Epidermal melanocyte (primary cell): ENCODE results near the gene KIAA1755.

Experiments
- DNase-seq: peaks from one replicate; pipeline ENCODE4 v3.0.0; 2011; ENCODE audit warnings: low spot score; ENCODE audit not compliant: insufficient read length

Gene KIAA1755, protein sequence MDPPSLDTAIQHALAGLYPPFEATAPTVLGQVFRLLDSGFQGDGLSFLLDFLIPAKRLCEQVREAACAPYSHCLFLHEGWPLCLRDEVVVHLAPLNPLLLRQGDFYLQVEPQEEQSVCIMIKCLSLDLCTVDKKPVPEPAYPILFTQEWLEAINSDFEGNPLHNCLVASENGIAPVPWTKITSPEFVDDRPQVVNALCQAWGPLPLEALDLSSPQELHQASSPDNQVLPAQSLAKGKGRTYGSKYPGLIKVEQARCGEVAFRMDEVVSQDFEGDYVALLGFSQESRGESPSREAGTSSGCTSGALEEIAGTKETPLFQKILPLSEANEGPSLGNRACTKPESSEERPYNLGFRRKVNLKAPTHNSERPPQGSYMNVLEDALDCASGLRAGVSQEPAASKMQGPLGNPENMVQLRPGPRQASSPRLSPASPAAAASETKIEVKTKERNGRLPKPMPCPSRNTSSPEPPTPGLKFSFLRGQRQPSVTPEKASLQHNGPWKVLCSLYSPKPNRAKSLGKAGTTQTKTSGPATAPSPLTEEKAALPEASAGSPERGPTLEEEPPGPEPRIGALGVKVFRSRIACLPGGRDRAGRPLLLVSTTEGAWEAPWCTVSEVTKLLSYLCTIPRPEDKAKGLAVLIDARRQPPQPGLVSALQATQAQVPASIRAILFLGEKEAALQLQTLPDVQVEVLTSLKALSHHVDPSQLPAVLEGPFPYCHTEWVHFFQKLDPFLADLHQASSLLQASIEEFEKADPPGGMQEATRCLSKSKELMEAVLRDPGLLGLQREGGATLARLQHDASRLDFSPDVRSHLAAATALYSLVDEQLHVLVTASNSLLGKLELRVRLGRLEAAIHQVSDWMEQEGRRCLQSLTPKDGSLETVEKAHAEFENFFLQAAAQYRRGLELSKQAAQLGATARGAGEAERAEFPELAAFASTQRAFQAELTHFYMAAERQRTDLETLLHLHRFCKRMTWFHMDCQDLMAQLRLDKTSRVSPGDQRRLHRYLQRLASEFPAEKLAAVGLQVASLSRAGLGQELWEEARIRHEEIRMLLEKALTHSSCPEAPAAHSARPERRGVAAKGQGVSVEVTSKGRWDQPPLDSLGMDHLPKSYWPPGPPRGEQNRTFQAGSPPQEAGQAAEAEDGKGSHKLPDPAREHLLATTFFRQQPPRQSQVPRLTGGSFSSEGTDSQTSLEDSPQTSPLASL

DNA sequence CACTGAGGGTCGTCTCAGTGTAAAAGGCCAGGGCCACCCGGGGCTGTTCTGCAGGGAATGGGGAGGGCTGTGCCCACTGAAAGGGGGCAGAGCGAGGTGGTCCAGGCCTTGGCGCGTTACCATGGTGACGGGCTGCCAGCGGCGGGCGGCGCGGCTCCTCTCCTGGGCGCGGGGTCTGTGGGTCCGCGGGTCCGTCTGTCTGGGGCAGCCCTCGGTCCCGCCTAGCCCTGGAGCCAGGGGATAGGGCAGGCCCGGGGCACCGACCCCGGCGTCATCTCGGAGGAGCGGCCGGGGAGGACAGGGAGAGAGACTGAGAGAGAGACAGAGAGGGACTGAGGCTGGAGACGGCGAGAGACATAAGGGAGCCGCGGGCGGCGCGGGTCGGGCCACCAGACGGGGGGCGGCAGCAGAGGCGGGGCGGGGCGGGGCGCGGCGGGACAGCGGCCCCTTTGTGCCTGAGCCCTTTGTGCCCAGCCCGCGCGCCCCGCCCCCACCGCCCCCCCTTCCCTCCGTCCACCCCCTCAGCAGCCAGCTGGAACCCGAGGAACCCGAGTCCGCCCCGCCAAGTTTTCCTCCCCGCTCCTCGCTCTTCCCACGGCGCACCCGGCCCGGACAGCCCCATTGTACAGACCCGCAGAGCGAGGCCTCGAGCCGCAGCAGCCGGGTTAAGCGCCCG lies at the start of gene KIAA1755:
Gene KIAA1755, minus strand, starts transcription at position 358 of the 676 bp plus-strand sequence. Its CDS starts 235 bp downstream, at position 123.
- no peak for DNase-seq

DNA sequence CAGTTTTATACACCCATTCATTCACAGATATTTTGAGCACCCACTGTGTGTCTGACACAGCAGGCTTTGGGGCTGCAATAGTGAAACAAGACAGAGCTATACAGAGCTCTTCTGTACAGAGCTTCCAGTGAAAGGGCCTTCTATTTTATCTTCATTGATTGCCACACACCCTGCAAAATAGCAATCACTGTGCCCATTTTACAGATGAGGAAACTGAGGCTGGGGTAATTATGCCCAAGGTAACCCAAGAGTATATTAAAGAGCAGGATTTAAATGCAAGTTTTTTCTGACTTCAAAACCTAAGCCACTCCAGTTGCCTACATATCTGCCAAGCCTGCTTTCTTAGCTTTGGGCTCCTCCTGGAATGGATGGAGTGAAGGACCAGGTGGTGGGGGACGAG lies 47.9 kb upstream of the KIAA1755 start:
- no peak for DNase-seq

DNA sequence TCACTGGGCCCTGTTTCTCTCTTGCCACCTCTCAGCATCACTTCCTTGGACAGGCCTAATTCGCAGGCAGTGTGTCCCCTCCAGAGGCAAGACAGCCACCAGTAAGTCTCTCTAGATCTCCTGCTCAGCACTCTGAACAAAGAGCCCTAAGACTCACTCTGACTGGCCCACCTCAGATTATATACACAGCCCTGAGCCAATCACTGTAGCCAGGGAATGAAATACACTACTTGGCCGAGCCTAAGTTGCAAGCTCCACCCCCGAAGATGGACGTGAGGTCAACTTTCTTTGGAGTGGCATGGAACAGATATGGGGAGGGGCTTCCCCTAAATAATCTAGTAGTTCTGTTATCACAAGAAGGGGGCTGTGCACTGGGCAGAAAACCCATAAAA lies 47.5 kb upstream of the KIAA1755 start:
- DNase-seq = no peak

DNA sequence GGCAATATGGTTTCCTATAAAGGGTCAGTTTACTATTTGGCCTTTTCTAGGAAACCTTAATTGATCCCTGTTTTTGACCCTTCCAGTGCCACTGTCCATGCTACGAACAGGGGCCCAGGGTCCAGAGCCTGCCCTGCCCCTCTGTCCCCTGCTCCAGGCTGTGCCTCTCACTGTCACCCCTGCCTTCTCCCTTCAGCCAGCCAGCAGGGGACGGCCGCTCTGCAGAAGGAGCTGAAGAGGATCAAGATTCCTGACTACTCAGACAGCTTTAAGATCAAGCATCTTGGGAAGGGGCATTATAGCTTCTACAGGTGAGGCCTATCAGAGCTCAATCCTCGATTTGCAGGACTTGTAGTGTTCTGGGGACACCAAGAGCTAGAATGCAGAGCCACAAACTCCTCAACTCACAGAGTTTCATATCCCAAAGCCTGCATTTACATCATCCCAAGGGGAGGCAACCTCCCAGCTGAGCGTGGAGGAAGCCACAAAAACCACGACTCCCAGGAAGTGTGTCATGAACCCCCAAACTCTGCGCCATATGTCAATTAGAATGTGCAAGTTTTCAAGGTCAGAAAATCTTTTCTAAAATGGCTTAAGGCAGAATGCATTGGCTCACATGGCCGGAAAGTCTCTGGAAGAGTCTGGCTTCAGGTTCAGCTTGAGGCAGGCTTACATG lies 47.0 kb upstream of the KIAA1755 start:
- DNase-seq = no peak

DNA sequence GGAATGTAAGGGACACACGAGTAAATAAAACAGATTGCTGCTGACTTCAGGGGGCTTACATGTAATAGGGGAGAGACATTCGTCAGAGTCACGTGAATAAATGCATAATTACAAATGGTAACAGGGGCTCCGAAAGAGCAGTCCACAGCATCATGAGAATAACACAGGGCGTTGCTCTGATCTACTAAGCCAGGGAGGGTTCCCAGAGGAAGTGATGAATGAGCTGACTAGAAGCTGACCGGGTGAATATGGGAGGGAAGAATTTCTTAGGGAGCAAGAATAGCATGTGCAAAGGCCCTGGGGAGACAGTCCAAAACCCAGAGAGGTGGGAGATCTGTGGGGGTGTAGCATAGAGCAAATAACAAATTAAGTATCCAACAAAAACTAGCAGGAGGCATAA lies 45.8 kb upstream of the KIAA1755 start:
- DNase-seq = no peak

DNA sequence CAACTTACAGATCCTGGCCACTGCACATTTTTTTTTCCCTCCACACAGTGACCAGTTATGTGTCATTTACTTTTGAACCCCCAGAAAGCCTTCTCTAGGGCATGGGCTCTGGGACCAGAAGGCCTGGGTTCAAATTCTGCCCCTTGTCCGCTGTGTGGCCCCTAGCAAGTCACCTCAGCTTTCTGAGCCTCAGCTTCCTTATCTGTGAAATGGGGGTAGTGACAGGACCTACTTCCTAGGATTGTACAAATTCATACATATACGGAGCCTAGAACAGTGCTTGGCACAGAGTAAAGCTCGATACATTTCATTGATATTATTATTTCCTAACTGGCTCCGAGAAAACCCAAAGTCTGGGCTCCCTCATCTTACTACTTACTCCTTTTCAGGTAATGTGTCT lies 45.0 kb upstream of the KIAA1755 start:
- DNase-seq = no peak

DNA sequence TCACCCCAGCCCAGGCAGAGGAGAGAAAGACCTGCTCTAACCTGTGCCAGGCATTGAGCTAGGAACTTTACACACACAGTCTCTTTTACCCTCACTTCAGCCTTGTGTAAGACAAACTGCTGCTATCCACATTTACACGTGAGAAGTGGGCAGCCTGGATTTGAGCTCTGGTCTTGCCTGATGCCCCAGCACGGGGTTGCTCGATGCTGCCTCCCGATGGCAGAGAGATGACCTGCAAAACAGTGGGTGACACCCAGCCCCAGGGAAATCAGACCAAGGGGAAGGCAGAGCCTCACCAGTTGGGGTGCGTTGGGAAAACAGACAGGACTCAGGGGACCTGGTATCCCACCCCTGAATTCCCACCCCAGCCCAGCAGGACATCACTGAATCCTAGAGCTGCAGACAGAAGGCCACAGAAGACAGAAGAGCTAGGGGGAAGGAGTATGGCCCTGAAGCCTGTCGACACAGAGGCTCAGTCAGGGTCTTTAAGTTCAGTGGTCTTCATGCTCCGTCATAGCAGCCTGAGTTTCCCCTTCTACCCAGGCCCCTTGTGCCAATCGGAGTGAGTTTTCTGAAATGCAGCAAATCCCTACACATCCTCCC lies 44.4 kb upstream of the KIAA1755 start:
- no peak for DNase-seq

DNA sequence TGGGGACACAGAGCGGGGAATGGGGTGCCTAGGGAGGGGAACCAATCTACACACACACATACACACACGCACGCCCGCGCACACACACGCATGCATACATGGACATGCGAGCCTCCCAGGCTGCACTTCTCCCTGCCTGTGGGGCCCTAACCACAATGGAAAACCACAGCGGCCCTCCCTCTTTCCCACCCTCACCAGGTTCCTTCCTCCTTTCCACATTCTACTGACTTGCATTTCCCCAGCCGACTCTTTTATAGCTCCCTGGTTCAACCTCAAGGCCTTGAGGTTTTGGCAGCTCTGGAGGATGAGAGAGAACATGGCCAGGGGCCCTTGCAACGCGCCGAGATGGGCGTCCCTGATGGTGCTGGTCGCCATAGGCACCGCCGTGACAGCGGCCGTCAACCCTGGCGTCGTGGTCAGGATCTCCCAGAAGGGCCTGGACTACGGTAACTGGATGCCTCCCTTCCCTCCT lies 43.4 kb upstream of the KIAA1755 start, which contains the start of gene BPI:
Gene BPI, plus strand, starts transcription at position 249 of the 472 bp plus-strand sequence. Its CDS starts 68 bp downstream, at position 317.
- DNase-seq = no peak

DNA sequence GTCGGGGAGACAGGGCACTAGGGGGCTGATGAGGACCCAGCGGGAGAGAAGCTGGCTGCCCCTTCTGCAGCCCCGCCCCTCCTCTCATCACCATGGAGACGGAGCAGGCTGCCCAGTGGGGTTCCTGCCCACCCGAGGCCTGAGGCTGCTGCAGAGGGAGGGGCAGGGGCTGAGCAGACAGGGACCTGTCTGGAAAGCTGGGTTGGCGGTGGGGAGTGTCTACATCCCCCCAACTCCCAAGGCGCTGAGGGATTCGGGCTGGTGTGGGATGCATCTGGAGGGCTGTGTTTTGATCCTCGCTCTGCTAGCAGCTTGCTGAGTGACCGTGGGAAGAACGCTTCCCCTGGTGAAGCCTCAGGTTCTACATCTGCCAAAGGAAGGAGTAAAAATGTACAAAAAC lies 42.3 kb upstream of the KIAA1755 start:
- no peak for DNase-seq

DNA sequence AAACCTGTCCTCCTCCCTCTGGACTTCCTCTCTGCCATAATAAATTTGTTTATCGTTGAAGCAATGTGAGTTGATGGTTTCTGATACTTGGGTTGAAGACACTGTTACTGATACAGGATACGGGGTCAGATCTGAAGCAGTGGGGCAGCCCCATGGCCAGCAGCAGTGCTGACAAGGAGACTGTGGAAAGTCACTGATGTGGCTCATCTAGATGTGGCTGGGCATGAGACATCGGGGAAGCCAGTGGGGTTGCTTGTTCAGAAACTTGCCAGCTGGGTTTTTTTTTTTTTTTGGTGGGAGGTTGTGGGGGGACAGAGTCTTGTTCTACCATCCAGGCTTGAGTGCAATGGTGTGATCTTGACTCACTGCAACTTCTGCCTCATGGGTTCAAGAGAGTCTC lies 40.8 kb upstream of the KIAA1755 start:
- DNase-seq = no peak

DNA sequence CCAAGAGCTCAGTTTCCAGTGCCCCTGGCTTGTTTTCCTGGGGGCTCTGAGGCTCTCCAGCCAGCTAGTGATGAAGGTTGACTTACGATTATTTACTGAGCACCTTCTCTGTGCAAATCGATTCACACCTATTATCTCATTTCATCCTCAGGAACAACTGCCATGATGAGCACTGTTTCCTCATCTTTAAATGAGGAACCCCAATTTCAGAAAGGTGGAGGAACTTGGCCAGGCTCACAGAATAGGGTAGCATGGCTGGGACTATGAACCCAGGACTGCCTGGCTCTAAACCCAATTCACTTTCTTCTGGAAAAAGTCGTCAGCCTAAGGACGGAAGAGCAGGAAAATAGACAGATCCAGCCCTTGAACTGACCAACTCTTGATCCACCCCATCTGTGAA lies 39.9 kb upstream of the KIAA1755 start:
- DNase-seq = no peak

DNA sequence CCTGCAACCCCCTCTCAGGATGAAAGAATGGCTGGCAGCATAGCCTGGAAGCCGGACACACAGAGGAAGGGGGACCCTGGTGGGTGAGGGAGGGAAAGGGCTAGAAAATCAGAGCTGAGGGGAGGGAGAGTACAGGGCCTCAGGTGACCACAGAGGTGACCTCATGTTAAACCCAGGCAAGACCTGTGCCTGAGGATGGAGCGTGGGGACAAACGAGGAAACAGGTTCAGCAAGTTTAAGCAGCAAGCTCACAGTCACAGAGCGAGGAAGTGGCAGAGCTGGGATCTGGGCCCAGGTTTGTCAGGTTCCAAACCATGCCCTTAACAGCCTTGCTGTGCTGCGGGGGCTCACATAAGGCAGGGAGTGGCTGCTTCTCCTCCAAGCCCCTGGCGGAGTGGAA lies 39.4 kb upstream of the KIAA1755 start:
- no peak for DNase-seq

DNA sequence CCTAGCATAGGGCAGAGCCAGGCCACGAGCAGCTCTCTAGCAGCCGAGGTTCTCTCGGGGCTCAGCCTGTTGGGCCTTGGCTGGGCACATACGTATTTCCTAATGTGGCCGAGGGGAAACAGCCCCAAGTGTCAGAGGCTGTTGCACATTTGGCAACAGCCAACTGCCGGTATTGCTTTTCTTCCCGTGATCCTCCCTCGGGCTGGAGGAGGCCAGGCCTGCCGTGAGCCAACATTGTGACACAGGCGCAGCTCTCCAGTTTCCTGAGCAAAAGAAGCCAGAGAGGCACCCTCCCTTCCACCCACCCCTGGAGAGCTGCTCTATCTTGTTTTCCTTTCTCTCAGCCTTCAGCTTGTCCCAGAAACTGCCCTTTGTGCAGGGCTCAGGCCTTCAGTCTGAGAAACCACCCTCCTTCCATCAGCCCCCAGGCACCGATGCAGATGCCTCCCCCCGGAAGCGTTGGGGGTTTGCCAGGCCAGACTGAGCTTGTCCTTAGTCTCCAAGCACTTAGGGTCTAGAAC lies 38.3 kb upstream of the KIAA1755 start:
- DNase-seq = no peak

DNA sequence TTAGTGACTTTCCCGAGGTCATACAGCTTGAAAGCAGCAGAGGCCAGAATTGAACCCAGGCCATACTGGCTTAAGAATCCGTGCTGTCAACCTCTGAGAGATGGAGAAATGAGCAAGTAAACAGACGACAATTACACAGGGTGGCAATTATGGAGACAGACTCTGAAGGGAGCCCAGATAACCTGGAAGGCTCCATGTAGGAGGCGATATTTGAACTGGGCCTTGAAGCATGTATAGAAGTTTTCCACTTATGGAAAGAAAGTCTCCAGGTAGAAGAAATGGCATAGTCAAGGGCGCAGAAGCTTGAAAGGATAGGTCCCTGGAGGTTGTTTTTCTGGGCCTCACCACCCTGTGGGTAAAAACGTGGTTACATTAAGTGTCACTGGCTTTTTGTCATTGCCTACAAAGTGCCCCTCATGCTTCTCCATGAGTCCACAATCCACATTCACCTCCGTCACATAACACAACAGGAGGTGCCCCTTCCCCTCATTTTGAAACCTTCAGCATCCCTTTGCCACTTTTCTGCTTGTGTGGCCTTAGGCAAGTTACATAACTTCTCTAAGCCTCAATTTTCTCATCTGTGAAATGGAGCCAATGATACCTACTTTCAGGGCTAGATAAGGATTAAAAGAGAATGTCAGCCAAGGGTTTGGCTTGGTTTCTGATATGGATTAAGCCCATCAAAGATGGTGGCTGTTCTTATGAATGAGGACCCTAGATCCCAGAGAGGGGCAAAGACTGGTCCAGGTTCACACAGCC lies 37.6 kb upstream of the KIAA1755 start:
- no peak for DNase-seq

DNA sequence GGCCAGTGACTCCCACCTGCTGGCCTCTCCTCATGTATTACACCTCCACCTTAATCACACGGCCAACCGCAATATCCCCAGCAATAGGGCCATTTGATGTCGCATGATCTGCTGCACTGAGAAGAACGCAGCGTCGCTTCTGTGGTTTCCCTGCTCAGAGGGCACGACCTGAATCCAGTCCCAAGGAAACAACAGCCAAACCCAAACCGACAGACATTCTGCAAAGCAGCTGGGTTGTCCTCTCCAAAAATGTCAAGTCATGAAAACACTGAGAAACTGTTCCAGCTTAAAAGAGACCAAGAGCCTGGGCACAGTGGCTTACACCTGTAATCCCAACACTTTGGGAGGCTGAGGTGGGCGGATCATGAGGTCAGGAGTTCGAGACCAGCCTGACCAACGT lies 35.9 kb upstream of the KIAA1755 start:
- no peak for DNase-seq

DNA sequence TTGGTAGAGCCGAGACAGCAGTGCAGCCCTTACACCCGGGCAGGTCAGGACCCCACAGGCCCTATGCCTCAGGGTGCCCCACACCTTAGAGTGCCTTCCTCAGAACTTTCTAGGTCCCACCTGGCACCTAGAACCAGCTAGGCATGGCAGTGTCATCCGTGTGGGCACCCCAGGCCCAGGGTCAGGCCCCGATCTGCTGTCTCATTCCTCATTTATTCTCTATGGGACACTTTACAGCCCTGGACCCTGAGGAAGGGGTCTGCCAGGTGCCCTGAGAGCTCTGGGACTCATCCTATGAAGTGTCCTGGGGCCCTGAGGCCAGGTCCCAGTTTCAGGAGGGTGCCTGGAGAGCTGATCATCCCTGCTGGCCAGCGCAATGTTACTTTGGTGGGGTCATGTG lies 35.3 kb upstream of the KIAA1755 start:
- no peak for DNase-seq

DNA sequence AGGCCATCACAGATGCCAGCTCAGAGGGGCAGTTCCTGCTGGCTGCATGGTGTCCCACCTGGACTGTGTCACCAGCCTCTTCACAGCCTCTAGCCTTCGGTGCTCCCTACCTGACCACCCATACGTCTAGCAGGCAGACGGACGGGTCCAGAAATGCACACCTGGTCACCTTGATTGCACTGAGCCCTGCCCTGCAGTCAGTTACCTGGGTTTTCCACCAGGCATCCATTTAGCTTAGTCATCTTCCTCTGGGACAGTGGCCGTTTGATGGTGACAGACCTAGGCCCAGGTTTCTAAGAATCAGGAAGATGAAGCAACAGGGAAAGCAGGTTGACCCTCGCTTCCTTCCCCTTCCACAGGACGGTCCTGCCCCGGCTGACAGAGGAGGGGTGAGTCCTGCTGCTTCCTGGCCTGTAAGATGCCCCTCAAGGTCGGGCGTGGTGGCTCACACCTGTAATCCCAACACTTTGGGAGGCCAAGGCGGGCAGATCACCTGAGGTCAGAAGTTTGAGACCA lies 33.6 kb upstream of the KIAA1755 start:
- DNase-seq = no peak

DNA sequence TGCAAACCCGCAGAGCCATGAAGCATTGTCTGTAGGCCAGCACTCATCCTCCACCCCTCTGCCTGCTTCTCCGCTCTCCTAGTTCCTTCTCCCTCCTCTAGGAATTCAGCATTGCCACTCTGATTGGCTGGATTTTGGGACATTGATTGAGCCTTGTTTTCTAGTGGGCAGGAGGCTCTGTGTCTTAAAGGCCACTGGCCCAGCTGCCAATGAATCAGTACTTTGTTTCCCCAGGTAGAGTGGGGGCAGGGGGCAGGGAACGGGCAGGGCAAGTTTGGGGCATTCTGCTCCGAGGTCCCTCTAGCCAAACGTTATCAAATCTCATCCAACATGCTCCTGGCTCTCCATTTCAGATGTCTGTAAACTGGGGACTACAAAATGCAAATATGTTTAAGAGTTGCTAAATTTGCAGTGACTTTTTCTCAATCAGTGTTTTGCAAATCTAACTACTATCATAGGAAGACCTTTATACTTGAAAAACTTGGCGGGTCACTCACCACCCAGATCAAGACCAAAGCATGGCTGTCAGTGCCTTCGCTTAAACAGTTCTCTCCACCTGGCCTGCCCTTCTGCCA lies 33.0 kb upstream of the KIAA1755 start:
- DNase-seq = no peak

DNA sequence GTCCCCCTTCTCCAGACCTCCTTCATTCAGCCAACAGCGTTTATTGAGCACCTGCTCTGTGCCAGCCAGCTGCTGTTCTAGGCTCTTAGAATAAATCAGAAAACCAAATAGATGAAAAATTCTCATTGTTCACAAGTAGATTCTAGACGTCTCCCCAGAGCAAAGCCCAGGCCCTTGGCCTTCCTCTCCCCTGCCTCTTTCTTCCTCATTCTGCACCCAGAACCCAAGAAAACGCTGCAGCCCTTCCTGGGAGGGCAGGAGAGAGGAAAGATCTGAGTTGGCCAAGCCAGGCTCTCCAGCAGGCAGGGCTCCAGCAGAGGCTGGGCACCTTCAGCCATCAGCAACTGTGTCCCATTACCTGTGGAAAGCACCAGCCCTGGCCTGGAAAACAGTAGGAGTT lies 31.4 kb upstream of the KIAA1755 start:
- DNase-seq = no peak
